Gastrocnemius medialis (tissue), 4 donors: ENCODE data around the gene FBXL17. TPM values are rescaled to one million over a fixed set of nuclear protein-coding genes. Genes with fewer than 3 reads are reported as not detected.

ENCODE experiments used
- ATAC-seq, 2 donors: fragments of 150-250 bp; one replicate each; pipeline ENCODE4 v1.9.1; 2016
- DNase-seq, 2 donors: peaks; one replicate each; pipeline ENCODE4 v3.0.0-alpha.2; 2019
- H3K27ac ChIP-seq, 4 donors: fragments of 200-600 bp; sonication (generic); 1 replicate in 1 of 4; 2 replicates in 3 of 4; pipeline ENCODE4 v1.5.1; 2016 to 2018; ENCODE audit warnings: mild to moderate bottlenecking in 2 of 4, moderate library complexity in 1 of 4
- H3K27me3 ChIP-seq, 3 donors: fragments of 200-600 bp; sonication (generic) in 2 of 3; 1 replicate in 1 of 3; 2 replicates in 2 of 3; pipeline versions ENCODE4 v1.5.1 to v1.6.0; 2016 to 2019; ENCODE audit warnings: mild to moderate bottlenecking in 1 of 3, moderate library complexity in 1 of 3
- H3K36me3 ChIP-seq, 2 donors: fragments of 200-600 bp; sonication (generic) in 1 of 2; one replicate each; pipeline ENCODE4 v1.5.1; 2017 to 2018
- H3K4me1 ChIP-seq, 2 donors: fragments of 200-600 bp; sonication (generic) in 1 of 2; one replicate each; pipeline ENCODE4 v1.5.1; 2016 to 2017; ENCODE audit warnings: mild to moderate bottlenecking in 2 of 2
- H3K4me3 ChIP-seq, 4 donors: fragments of 200-600 bp; sonication (generic) in 3 of 4; 1 replicate in 1 of 4; 2 replicates in 3 of 4; pipeline ENCODE4 v1.5.1; 2016 to 2019; ENCODE audit warnings: mild to moderate bottlenecking in 2 of 4
- H3K9me3 ChIP-seq, 3 donors: fragments of 200-600 bp; sonication (generic) in 2 of 3; 1 replicate in 1 of 3; 2 replicates in 2 of 3; pipeline ENCODE4 v1.5.1; 2016 to 2019
- CTCF ChIP-seq, 5 experiments: fragments of 450-650 bp in 3 of 5; fragments of 200-600 bp in 2 of 5; sonication (generic) in 2 of 5; IDR thresholded peaks in 4 of 5; conservative IDR thresholded peaks in 1 of 5; 1 replicate in 4 of 5; 2 replicates in 1 of 5; pipeline ENCODE4 v1.5.1; 2016 to 2019; ENCODE audit warnings: antibody characterized with exemption in 5 of 5, mild to moderate bottlenecking in 3 of 5, moderate library complexity in 3 of 5
- POLR2A ChIP-seq, 2 donors: fragments of 450-650 bp; IDR thresholded peaks; one replicate each; pipeline ENCODE4 v1.6.1; 2017; ENCODE audit warnings: antibody characterized with exemption in 2 of 2, mild to moderate bottlenecking in 2 of 2, moderate library complexity in 2 of 2
- in situ Hi-C, 4 donors: fragments of 200-750 bp; cut with MboI; loops; one replicate each; pipeline versions ENCODE4 v1.15.0 to v1.8.0; 2017; ENCODE audit warnings: low sequenced_read_pairs in 4 of 4
- intact Hi-C: fragments of 100-400 bp; cut with DNase I; formaldehyde crosslinking; loops from one replicate; pipeline ENCODE4 v1.15.1; 2023; ENCODE audit warnings: low total_unique reads
- total RNA-seq, 4 donors: library from RNA; depleted of rRNA; stranded (reverse); fragments of >200 nt; gene quantifications; one replicate each; pipeline versions ENCODE4 v1.1.0 to v1.2.3, GENCODE V29; 2016

The FBXL17 gene
- total RNA-seq, 4 donors from 2014 or later = 23.3 to 33.4 (median 26.9) TPM

- H3K36me3 ChIP-seq = no peaks in the 10 kb centered on the region
- no peaks in the 10 kb centered on the region for H3K27me3 ChIP-seq
- no peak overlapping the region for H3K27ac ChIP-seq
- H3K4me1 ChIP-seq = peaks cover 8 to 10% of the 10 kb centered on the region in 2 donors
- intact Hi-C loops = no loop called here
- H3K4me3 ChIP-seq = no peak overlapping the region
- H3K9me3 ChIP-seq = no peaks in the 10 kb centered on the region
- in situ Hi-C loops = no loop called here
- TF ChIP-seq CTCF (IDR thresholded peaks at IDR 0.05 in 4 of 5, conservative IDR thresholded peaks at IDR 0.05 in 1 of 5) = no peak
- TF ChIP-seq POLR2A (IDR thresholded peaks at IDR 0.05) = no peak
- no peak for DNase-seq
- no peak for ATAC-seq
These were observed 188.7 kb downstream of the FBXL17 start for GRCh38 chr5:108193021-108193795.

- ATAC-seq (no peak), DNase-seq (no peak)
- in situ Hi-C loops (no loop called here), intact Hi-C loops (no loop called here)
- Histone ChIP-seq H3K4me1 (no peaks in the 10 kb centered on the region), H3K4me3 (no peak overlapping the region), H3K36me3 (peaks cover 0 to 7% of the 10 kb centered on the region in 2 donors), H3K9me3 (no peaks in the 10 kb centered on the region), H3K27ac (no peak overlapping the region), H3K27me3 (no peaks in the 10 kb centered on the region)
- no peak for TF ChIP-seq CTCF (IDR thresholded peaks at IDR 0.05 in 4 of 5, conservative IDR thresholded peaks at IDR 0.05 in 1 of 5)
- TF ChIP-seq POLR2A (IDR thresholded peaks at IDR 0.05) = no peak
These were observed 197.0 kb downstream of the FBXL17 start for GRCh38 chr5:108184940-108185339.

- no peak overlapping the region for H3K27ac ChIP-seq
- H3K9me3 ChIP-seq = no peaks in the 10 kb centered on the region
- in situ Hi-C loops (no loop called here), intact Hi-C loops (no loop called here)
- peaks cover 0 to 7% of the 10 kb centered on the region in 2 donors for H3K36me3 ChIP-seq
- DNase-seq (no peak), ATAC-seq (no peak)
- no peaks in the 10 kb centered on the region for H3K27me3 ChIP-seq
- no peak for TF ChIP-seq CTCF (IDR thresholded peaks at IDR 0.05 in 4 of 5, conservative IDR thresholded peaks at IDR 0.05 in 1 of 5)
- TF ChIP-seq POLR2A (IDR thresholded peaks at IDR 0.05) = no peak
- H3K4me3 ChIP-seq = no peak overlapping the region
- H3K4me1 ChIP-seq = no peaks in the 10 kb centered on the region
These were observed 199.9 kb downstream of the FBXL17 start for GRCh38 chr5:108181975-108182374.

GRCh38 chr5:108174286-108174685, 207.6 kb downstream of the FBXL17 start:
- H3K9me3 ChIP-seq = no peaks in the 10 kb centered on the region
- H3K4me1 ChIP-seq = no peaks in the 10 kb centered on the region
- H3K27ac ChIP-seq = no peak overlapping the region
- no peak overlapping the region for H3K4me3 ChIP-seq
- ATAC-seq = no peak
- DNase-seq = no peak
- no peaks in the 10 kb centered on the region for H3K27me3 ChIP-seq
- H3K36me3 ChIP-seq = no peaks in the 10 kb centered on the region
- intact Hi-C loops (no loop called here), in situ Hi-C loops (no loop called here)
- TF ChIP-seq POLR2A (IDR thresholded peaks at IDR 0.05) = no peak
- TF ChIP-seq CTCF (IDR thresholded peaks at IDR 0.05 in 4 of 5, conservative IDR thresholded peaks at IDR 0.05 in 1 of 5) = no peak
